A673 (cell line): ENCODE measurements around the gene AOPEP.

Experiments used
- EZH2 ChIP-seq: fragments of 200-600 bp; sonication (generic); IDR thresholded peaks from 2 replicates; pipeline ENCODE4 v1.6.1; 2017; ENCODE audit warnings: borderline replicate concordance, low read depth, mild to moderate bottlenecking, mixed read lengths, antibody characterized with exemption, low read length; ENCODE audit not compliant: poor library complexity, severe bottlenecking
- TF ChIP-seq, protein P1 (sequence below): fragments of 300-800, 200-600 bp; sonication (generic); conservative IDR thresholded peaks from 2 replicates; pipeline ENCODE4 v1.5.1; 2017; ENCODE audit warnings: low read depth, mild to moderate bottlenecking, antibody characterized with exemption, low read length, moderate library complexity, mixed read lengths

DNA sequence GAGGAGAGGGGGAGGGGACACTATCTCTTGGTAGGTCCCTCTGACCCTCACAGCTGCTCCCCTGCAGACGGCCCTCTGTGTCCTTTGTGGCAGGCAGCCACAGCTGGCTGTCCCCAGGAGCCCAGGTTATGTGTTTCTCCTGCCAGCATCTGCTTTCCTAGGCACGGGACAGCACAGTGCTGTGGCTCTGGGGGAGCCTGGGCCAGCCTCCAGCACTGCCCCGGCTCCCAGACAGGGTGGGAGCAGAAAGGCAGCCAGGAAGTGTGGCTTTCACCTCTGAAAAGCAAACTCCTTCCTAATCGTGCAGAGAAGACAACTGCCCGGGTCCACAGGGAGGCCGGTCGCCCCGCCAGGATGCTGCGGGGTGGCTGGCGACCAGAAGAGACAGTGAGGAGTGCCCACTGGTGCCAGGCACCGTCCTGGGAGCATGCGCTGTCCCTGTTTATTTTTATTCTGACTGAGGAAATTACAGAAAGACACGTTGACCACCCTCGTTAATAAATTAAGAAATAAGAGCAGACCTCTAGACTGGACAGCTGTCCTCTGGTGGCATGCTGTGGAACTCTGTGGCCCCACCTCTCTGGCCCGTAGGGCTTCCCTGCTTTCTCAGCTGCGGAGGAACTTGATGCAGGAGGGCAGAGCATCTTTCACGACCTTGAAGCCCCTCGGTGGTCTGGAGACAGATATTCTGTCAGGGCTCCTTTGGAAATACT lies 350.7 kb downstream of the AOPEP start:
- TF ChIP-seq, protein P1, sequence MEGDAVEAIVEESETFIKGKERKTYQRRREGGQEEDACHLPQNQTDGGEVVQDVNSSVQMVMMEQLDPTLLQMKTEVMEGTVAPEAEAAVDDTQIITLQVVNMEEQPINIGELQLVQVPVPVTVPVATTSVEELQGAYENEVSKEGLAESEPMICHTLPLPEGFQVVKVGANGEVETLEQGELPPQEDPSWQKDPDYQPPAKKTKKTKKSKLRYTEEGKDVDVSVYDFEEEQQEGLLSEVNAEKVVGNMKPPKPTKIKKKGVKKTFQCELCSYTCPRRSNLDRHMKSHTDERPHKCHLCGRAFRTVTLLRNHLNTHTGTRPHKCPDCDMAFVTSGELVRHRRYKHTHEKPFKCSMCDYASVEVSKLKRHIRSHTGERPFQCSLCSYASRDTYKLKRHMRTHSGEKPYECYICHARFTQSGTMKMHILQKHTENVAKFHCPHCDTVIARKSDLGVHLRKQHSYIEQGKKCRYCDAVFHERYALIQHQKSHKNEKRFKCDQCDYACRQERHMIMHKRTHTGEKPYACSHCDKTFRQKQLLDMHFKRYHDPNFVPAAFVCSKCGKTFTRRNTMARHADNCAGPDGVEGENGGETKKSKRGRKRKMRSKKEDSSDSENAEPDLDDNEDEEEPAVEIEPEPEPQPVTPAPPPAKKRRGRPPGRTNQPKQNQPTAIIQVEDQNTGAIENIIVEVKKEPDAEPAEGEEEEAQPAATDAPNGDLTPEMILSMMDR: no peak
- no peak for TF ChIP-seq EZH2
